Measurements from ENCODE around the gene STS.
"Not testable (repeated sequence)": the region's sequence is repeated elsewhere in the genome, so short reads cannot be mapped to it uniquely, and the experiment has no call there.

Gene STS

DNA sequence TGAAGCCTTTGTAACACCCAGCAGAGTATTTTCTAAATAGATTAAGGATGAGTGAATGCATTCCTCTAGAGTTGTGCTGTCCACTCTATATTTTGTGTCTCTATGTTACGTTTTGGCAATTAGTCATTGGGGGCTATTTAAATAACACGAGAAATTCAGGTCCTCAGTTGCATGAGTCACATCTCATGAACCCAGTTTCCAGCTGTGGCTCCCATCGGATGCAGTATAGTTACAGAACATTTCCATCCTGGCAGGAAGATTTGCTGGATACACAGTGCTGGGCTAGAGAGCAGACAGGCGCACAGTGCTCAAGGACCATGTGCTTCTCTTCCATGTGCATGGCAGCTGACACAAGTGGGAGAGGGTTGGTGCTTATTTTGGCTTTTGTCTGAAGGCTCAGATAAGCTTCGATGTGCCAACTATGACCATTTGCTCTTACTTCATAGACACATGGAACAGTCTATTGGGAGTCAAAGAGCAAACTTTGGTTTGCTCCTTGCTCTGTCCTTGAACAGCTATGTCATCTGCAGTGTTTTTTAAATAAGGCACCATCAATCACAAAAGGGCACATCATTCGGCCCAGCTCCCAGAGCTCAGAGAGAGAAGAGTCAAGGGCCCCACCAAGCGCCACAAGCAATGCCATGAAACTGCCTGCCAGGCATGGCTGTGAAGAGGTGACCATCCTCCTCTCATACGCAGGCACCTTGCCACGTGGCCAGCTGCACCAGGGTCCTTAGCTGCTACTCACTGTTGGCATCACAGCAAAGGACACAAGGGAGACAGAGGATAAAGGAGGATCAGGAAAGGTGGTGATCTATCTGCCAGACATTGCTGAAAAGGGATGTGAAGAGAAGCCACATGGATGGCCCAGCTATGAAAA, 8.1 kb upstream of the STS start:
- no peak for DNase-seq (ENCODE audit: low read depth in 2 of 2)

DNA sequence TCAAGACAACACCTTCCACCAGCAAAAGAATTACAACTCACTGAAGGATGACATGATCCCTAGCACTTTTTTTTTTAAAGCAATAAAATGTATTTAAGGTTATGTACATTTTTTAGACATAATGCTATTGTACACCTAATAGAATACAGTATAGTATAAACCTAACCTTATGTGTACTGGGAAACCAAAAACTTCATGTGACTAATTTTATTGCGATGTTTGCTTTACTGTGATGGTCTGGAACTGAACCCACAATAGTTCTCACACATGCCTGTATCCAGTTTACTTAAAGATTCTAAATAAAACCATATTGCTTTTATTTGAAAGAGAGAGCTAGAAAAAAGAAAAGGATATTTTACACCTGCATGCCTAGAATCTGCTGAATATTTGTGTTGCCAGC, 4.4 kb upstream of the STS start:
- no peak for DNase-seq (ENCODE audit: low read depth in 2 of 2)

- DNase-seq (ENCODE audit: low read depth in 2 of 2): no peak
Observed at GRCh38 chrX:7143941-7144525, 3.5 kb upstream of the STS start.

DNA sequence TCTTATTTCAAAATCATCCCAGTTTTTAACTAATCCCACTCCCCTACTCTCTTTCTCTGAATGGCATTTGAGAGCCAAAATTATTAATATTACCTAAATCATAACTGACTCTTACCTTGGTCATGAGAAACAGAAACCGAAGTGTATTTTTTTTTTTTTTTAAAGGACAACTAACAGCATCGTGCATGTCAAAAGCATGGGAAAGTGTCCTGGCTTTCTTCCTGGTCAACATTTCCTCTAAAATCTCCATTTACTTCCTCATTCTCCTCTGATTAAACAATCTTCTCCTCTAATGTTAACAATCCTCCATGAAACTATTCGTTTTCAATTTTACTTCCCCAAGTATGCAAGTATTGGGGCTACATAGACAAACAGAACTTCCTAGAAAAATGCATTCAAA, 2.1 kb upstream of the STS start:
- DNase-seq (ENCODE audit: low read depth in 2 of 2): no peak

DNA sequence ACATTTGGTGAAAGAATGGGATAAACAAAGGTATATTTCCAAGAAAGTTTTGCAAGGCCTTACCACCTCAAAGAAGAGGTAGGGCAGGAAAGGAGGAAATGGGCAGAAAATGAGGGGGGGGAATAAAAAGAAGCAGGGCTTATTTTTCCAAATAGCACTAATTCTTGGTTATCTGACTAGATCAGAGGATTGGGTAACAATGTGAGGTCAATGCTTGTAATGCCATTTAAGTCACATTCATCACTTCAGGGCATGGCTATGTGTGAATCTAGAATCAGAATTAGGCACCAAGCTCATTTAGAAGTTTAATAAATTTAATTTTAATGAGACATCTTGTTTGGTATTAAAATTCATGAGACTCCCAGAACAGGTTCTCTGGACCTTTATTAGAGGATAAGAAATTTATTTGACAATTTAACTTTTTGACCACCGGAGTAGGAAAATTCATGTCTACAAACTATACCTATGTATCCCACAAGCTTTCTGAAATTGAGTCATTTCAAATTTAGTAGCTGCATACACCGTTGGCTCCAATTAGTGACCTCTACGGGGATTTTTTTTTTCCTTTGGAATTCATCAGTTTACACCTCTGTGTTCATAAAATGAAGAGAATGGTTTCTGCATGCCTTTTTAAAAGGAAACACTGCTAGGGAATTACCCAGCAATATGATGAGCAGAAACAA, 1.4 kb upstream of the STS start:
- no peak for DNase-seq (ENCODE audit: low read depth in 2 of 2)

- no peak for DNase-seq (ENCODE audit: low read depth in 2 of 2)
Observed at GRCh38 chrX:7146703-7147412, 654 bp upstream of the STS start.

DNA sequence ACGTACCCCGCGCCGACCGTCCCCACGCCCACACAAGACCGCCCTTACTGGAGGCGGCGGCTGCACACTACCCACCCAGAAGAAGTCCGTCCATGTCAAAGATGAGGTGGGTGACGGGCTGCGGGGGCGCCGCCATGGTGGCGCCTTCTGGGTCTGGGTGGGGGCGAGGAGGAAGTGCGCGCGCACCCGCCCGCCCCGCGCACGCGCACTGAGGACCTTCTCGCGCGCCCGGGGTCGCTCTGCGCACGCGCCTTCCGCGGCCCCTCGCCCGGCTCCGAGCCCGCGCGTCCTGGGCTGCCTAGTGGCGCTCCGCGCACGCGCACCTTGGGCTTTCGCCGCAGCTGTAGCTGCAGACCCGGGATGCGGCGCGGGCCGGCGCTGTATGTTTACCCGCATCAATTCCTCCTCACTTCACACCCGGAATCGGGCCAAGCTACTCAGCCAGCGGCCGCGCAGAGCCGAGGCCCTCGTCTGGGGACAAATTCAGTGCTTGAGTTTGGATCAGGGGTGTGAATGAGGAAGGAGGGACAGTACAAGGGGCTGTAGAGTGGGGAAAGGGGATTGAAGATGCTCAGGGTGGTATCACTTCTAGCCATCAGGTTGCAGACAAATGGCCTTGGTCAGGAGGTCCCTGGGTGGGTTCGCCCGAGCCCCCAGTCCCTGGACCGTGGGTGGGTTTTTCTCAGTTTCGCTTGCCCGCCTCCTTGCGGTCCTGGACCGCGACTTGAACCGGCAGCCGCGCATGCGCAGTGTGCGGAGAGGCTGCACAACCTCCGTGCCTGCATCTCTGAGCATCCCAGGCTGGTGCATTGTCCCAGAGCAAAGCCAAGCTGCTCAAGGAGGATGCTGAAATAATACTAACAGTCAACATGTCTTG, 704 bp downstream of the STS start, which contains the start of gene PUDP:
Gene PUDP (minus strand): TSS at position 176 of the 877 bp plus-strand sequence. CDS start 40 bp downstream, at position 136.
- peak; percentile 52 to 65 for DNase-seq (ENCODE audit: low read depth in 2 of 2)

- no peak for DNase-seq (ENCODE audit: low read depth in 2 of 2)
Observed at GRCh38 chrX:7149411-7149810, 1.9 kb downstream of the STS start.

GRCh38 chrX:7153231-7153630, 5.7 kb downstream of the STS start:
- no peak for DNase-seq (ENCODE audit: low read depth in 2 of 2)

DNA sequence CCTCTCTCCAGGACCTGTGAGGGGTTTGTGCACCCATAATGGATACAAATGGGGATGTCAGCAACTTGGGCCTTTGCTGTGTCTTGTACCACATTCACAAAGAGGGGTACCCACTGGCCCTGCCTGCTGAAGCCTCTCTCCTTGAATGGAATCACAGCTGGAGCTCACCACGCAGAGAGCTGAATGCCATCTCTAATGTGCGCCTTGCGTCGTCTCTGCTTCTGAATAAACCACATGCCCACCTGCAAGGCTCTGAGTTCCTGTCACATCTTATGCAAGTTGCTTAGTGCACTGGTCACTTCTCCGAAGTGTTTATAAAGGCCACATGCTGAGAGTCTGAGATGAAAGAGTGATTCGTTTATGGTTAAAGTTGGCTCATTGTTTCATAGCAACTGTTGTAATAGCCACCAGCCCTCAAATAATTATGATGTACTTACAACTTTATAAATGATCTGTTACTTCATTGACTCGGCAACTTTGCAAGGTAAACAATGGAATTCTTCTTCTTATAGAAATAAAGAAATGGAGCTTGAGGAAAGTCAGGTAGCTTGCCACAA, 6.6 kb downstream of the STS start:
- no peak for DNase-seq (ENCODE audit: low read depth in 2 of 2)

- DNase-seq (ENCODE audit: low read depth in 2 of 2): no peak
Observed at GRCh38 chrX:7155163-7155562, 7.7 kb downstream of the STS start.

GRCh38 chrX:7156879-7157278, 9.4 kb downstream of the STS start:
- DNase-seq (ENCODE audit: low read depth in 2 of 2): no peak

DNA sequence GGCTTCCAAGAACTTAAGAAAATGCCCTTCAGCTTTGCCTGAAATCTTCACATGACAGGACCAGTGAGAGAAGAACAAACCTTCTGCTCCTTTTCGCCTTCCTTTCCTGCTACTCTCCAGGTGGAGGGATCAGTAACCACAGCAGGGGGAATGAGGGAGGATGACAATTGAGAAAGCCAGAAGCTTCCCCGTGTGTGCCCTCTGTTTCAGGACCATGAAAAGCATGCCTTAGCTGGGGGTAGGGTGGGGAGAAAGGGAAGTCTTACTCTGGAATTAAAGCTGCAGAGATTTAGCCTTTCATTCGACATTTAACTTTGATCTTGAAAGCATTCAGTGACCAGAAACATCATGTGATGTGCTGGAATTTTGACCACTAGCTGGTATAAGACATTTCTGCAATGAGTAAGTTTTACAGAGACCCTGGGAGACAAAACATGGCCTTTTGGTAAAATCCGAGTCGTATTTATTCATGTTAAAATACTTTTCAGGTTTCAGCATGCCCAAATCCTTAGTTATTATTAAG, 11.0 kb downstream of the STS start:
- DNase-seq (ENCODE audit: low read depth in 2 of 2): no peak

DNA sequence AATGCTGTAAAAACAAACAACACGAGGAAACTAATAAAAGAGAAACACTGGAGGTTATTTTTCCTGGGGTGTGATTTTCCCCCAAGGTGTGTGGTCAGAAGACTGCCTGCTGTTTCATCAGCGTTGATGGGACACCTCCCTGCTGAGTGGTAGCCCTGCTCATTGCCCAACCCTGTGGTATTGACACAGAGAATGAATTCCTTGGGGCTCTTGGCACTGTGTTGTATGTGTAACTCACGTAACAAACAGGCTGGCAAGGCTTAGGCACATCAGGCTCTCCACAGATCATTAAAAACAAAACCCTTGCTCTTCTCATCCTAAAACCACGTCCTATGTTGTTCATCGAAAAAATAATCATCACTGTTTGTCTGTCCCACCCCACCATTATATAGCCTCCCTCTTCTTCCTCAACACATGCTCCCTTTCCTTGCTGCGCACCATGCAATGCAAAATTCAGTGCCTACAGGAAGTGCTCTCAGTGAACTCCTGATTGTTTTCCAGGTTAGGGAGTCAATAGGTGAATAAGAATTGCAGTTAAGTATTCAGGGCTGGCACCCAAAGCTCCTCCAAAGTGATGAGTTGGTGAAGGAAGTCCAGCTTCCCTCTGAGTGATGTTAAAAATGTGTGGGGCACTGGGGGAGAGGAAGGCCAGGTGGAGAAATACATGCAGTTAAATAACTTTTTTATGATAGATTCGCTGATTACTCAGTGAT, 11.8 kb downstream of the STS start:
- no peak for DNase-seq (ENCODE audit: low read depth in 2 of 2)

GRCh38 chrX:7163146-7163677, 15.7 kb downstream of the STS start:
- DNase-seq (ENCODE audit: low read depth in 2 of 2): no peak

GRCh38 chrX:7164174-7164573, 16.7 kb downstream of the STS start:
- no peak for DNase-seq (ENCODE audit: low read depth in 2 of 2)

GRCh38 chrX:7168371-7168770, 20.9 kb downstream of the STS start:
- no peak for DNase-seq (ENCODE audit: low read depth in 2 of 2)

DNA sequence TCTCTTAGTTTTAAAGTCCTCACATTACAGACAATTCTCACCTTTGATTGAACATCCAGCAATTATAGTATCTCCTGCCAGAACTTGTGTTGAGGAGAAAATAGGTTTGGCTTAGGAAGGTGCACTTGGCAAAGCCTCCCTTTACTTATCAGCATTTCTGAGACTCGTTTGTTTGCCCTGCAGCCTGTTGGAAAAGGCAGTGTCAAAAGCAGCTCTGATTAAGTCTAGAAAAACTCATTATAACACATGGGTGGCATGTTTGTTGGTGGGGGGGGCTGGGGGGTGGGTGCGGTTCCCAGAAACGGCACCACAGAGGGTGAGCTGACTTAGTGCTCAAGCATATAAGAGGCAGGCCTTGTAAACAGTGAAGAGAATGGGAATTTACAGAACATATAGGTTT, 22.1 kb downstream of the STS start:
- DNase-seq (ENCODE audit: low read depth in 2 of 2): no peak

- peak in 1 of 2 experiments; percentile 2 for DNase-seq (ENCODE audit: low read depth in 2 of 2)
Observed at GRCh38 chrX:7170898-7171297, 23.4 kb downstream of the STS start.

GRCh38 chrX:7178859-7179258, 31.3 kb downstream of the STS start:
- DNase-seq (ENCODE audit: low read depth in 2 of 2): not testable (repeated sequence)
